A204.1 (cell line): ENCODE data around the gene EXOC4.
"Not testable (repeated sequence)": the region's sequence is repeated elsewhere in the genome, so short reads cannot be mapped to it uniquely, and the experiment has no call there.

Source experiments
- FAIRE-seq: peaks from 2 replicates; lab custom pipeline; 2012; peaks lifted over from hg19 to GRCh38; lab: Jason Lieb, UNC

The EXOC4 gene

GRCh38 chr7:133252858-133253518 is at the start of gene EXOC4:
TSS of gene EXOC4 (plus strand) at chr7:133253078.
- peak; percentile 100 for FAIRE-seq

- no peak for FAIRE-seq
Measured at GRCh38 chr7:133203490-133203889, 49.4 kb upstream of the EXOC4 start.

- no peak for FAIRE-seq
Measured at GRCh38 chr7:133207687-133208086, 45.2 kb upstream of the EXOC4 start.

GRCh38 chr7:133210817-133211216 is 42.1 kb upstream of the EXOC4 start:
- FAIRE-seq = not testable (repeated sequence)

GRCh38 chr7:133213772-133214171 is 39.1 kb upstream of the EXOC4 start:
- not testable (repeated sequence) for FAIRE-seq

DNA sequence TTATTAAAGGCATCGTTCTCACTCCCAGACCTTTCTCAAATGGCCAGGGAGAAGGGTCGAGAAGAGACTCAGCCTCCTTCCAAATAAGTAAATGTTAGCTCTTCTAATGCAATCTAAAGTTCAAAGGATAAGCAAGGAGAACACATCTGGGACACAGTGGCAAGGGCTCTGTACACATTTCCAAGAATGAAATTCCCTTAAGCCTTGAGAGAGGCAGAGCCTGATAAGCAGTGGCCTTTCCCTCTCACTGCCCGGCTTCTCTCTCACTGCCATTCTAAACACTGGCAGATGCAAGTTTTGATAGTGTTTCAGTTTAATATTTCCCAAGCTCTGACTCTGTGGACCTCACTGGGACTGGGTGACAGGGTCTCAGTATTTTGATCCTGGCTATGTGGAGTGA is 35.1 kb upstream of the EXOC4 start:
- no peak for FAIRE-seq

DNA sequence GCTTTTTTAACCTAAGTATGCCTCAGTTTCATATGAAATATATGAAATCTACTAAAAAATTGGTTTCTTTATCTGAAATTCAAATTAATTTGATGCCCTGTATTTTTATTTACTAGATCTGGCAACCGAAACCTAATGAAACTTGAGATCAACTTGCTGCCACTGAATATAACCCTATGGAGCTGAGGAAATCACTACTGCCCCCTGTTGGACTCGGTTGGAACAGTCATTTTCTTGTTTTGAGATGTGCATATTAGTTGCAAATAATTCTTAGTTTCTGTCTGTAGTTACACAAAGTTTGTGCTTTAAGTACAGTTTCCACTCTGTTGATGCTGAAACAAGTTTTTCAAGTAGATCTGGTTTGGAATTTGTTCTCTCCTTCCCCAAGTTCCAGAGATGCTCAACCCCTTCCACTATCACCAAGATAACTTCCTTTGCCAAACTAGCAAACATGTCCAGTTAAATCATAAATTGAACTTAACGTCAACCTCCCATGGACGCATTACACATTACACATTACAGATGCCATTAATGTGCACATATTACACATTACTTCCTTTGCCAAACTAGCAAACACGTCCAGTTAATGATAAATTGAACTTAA is 22.2 kb upstream of the EXOC4 start:
- peak; percentile 89 for FAIRE-seq

- no peak for FAIRE-seq
Measured at GRCh38 chr7:133233142-133233541, 19.7 kb upstream of the EXOC4 start.

- no peak for FAIRE-seq
Measured at GRCh38 chr7:133234961-133235875, 17.7 kb upstream of the EXOC4 start.

GRCh38 chr7:133237545-133237944 is 15.3 kb upstream of the EXOC4 start:
- FAIRE-seq = no peak

GRCh38 chr7:133240302-133240701 is 12.6 kb upstream of the EXOC4 start:
- FAIRE-seq = peak; percentile 65

- no peak for FAIRE-seq
Measured at GRCh38 chr7:133246558-133246957, 6.3 kb upstream of the EXOC4 start.

GRCh38 chr7:133248901-133249300 is 4.0 kb upstream of the EXOC4 start:
- no peak for FAIRE-seq

- FAIRE-seq = no peak
Measured at GRCh38 chr7:133252506-133252857, 396 bp upstream of the EXOC4 start.

GRCh38 chr7:133253519-133253875 is 619 bp downstream of the EXOC4 start:
- no peak for FAIRE-seq

DNA sequence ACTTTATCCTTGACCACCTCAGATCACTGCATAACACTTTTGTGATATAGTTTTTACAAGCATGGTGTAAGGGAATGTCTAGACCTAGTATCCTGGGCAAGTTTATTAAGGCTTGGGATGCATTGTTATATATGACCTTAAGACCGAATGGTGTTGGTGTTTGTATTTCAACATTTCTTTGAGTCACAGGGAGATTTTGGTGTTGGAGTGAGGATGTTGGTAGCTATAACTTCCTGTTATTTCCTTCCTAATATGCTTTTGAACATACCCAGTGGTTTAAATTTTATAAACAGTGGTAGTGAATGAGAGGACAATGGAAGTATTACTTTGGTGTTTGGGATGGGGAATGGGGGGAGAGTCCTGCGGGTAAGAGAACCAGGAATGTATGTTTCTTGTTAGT is 2.6 kb downstream of the EXOC4 start:
- FAIRE-seq = no peak

GRCh38 chr7:133258174-133258573 is 5.3 kb downstream of the EXOC4 start:
- FAIRE-seq = no peak

GRCh38 chr7:133265821-133266220 is 12.9 kb downstream of the EXOC4 start:
- FAIRE-seq = no peak

GRCh38 chr7:133268355-133268754 is 15.5 kb downstream of the EXOC4 start:
- peak; percentile 34 for FAIRE-seq

GRCh38 chr7:133272336-133272735 is 19.5 kb downstream of the EXOC4 start:
- no peak for FAIRE-seq

DNA sequence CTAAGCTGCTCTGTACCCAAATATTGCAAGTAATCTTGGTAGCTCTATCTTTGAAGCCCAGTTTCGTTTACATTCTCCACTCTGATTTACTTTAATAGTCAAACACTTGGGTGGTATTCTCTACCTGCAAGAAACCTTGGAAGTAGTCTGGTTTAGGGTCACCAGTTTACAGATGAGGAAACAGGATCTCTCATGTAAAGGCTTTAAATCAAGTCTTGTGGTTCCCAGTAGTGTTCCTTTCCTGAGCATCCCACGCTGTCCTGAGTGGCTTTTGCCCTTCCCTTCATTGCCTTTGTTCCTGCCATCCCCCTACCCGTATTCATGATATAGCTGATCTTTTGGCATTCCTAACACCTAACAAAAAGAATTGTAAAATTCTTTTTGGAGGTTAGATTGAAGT is 20.3 kb downstream of the EXOC4 start:
- no peak for FAIRE-seq

GRCh38 chr7:133274265-133274664 is 21.4 kb downstream of the EXOC4 start:
- FAIRE-seq = no peak

DNA sequence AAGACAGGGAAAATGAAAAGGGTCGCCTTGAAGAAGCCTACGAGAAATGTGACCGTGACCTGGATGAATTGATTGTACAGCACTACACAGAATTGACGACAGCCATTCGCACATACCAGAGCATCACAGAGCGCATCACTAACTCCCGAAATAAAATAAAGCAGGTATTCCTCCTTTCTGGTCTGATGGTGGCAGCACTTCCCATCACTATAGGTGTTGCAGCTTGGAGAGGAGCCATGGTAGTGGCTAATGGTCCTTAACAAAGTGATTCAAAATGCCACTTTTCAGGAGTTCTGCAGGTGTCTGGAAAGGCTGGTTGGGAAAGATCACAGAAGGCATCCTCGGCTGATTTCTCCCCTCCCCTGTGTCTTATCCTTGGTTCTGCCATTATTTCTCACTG is 22.1 kb downstream of the EXOC4 start:
- no peak for FAIRE-seq
